GM19351 (cell line): ENCODE data around the gene PTPN13.
A peak's percentile ranks its signal among the peaks of the same experiment; 100 is the strongest.
"Not testable (repeated sequence)": the region's sequence is repeated elsewhere in the genome, so short reads cannot be mapped to it uniquely, and the experiment has no call there.

Source experiments
- ATAC-seq: cut with Tn5 transposase; IDR thresholded peaks from one replicate; pipeline ENCODE4 v1.9.1; 2021; ENCODE audit warnings: mild to moderate bottlenecking, moderate library complexity; ENCODE audit not compliant: unreplicated experiment

PTPN13 gene

GRCh38 chr4:86706923-86707597 is 112.9 kb downstream of the PTPN13 start:
- no peak for ATAC-seq

- ATAC-seq: no peak
These were observed 123.5 kb downstream of the PTPN13 start for GRCh38 chr4:86717651-86718050.

- no peak for ATAC-seq
These were observed 124.0 kb downstream of the PTPN13 start for GRCh38 chr4:86718152-86718551.

GRCh38 chr4:86719149-86719548 is 125.0 kb downstream of the PTPN13 start:
- ATAC-seq: not testable (repeated sequence)

- no peak for ATAC-seq
These were observed 126.5 kb downstream of the PTPN13 start for GRCh38 chr4:86720508-86721068.

- ATAC-seq: no peak
These were observed 127.3 kb downstream of the PTPN13 start for GRCh38 chr4:86721412-86721811.

GRCh38 chr4:86730310-86730709 is 136.2 kb downstream of the PTPN13 start:
- no peak for ATAC-seq

- ATAC-seq: no peak
These were observed 143.1 kb downstream of the PTPN13 start for GRCh38 chr4:86737244-86737643.

GRCh38 chr4:86741846-86742245 is 147.7 kb downstream of the PTPN13 start:
- no peak for ATAC-seq

- ATAC-seq: no peak
These were observed 150.5 kb downstream of the PTPN13 start for GRCh38 chr4:86744570-86744969.

GRCh38 chr4:86749121-86749520 is 155.0 kb downstream of the PTPN13 start:
- no peak for ATAC-seq

- peak; percentile 62 for ATAC-seq
These were observed 161.3 kb downstream of the PTPN13 start for GRCh38 chr4:86755388-86755787.

- no peak for ATAC-seq
These were observed 163.4 kb downstream of the PTPN13 start for GRCh38 chr4:86757468-86757867.

- ATAC-seq: no peak
These were observed 165.2 kb downstream of the PTPN13 start for GRCh38 chr4:86759298-86759697.

GRCh38 chr4:86762649-86763048 is 168.5 kb downstream of the PTPN13 start:
- no peak for ATAC-seq

GRCh38 chr4:86769794-86770193 is 175.7 kb downstream of the PTPN13 start:
- ATAC-seq: no peak

- ATAC-seq: no peak
These were observed 177.0 kb downstream of the PTPN13 start for GRCh38 chr4:86771141-86771540.

- no peak for ATAC-seq
These were observed 180.9 kb downstream of the PTPN13 start for GRCh38 chr4:86775061-86775460.

GRCh38 chr4:86778175-86778574 is 184.1 kb downstream of the PTPN13 start:
- ATAC-seq: no peak

GRCh38 chr4:86788826-86789225 is 194.7 kb downstream of the PTPN13 start:
- no peak for ATAC-seq

GRCh38 chr4:86791126-86791525 is 197.0 kb downstream of the PTPN13 start:
- ATAC-seq: no peak

- ATAC-seq: no peak
These were observed 215.7 kb downstream of the PTPN13 start for GRCh38 chr4:86809809-86810208.

GRCh38 chr4:86810847-86811246 is 216.7 kb downstream of the PTPN13 start:
- ATAC-seq: no peak
